Effector memory CD8-positive, alpha-beta T cell (primary cell): ENCODE results near the gene HECTD1.
A peak's percentile ranks its signal among the peaks of the same experiment; 100 is the strongest.
"Not testable (repeated sequence)": the region's sequence is repeated elsewhere in the genome, so short reads cannot be mapped to it uniquely, and the experiment has no call there.

Source experiments
- ATAC-seq: fragments of 150-1000 bp; cut with Tn5 transposase; replicated peaks from 2 replicates; pipeline ENCODE4 v1.10.0; 2021; ENCODE audit warnings: mild to moderate bottlenecking, moderate library complexity
- DNase-seq, 3 experiments: peaks; one replicate each; pipeline ENCODE4 v3.0.0; 2021
- H3K27ac Mint-ChIP-seq, 2 donors: one replicate each; pipeline ENCODE4 v1.8.0; 2022; ENCODE audit warnings: mild to moderate bottlenecking in 2 of 2, mixed read lengths in 2 of 2, moderate library complexity in 2 of 2
- H3K27me3 Mint-ChIP-seq, 2 donors: one replicate each; pipeline ENCODE4 v1.8.0; 2022; ENCODE audit warnings: mixed read lengths in 2 of 2
- H3K36me3 Mint-ChIP-seq: one replicate; pipeline ENCODE4 v1.8.0; 2022; ENCODE audit warnings: mild to moderate bottlenecking, moderate library complexity, mixed read lengths; ENCODE audit not compliant: insufficient read depth
- H3K4me1 Mint-ChIP-seq, 2 donors: one replicate each; pipeline ENCODE4 v1.8.0; 2022; ENCODE audit warnings: low read depth in 2 of 2, mixed read lengths in 2 of 2
- H3K4me3 Mint-ChIP-seq, 2 donors: one replicate each; pipeline ENCODE4 v1.8.0; 2022; ENCODE audit warnings: mild to moderate bottlenecking in 2 of 2, mixed read lengths in 2 of 2, moderate library complexity in 2 of 2
- H3K9me3 Mint-ChIP-seq, 2 donors: one replicate each; pipeline ENCODE4 v1.8.0; 2022; ENCODE audit warnings: mixed read lengths in 2 of 2

The HECTD1 gene

GRCh38 chr14:31080056-31080455, 127.5 kb downstream of the HECTD1 start:
- Mint-ChIP-seq H3K9me3 (peaks cover 0 to 3% of the 10 kb centered on the region in 2 donors), H3K36me3 (peaks cover 11% of the 10 kb centered on the region), H3K4me1 (no peaks in the 10 kb centered on the region), H3K4me3 (no peak overlapping the region), H3K27me3 (no peaks in the 10 kb centered on the region), H3K27ac (no peak overlapping the region)
- DNase-seq, result no peak
- no peak for ATAC-seq

DNA sequence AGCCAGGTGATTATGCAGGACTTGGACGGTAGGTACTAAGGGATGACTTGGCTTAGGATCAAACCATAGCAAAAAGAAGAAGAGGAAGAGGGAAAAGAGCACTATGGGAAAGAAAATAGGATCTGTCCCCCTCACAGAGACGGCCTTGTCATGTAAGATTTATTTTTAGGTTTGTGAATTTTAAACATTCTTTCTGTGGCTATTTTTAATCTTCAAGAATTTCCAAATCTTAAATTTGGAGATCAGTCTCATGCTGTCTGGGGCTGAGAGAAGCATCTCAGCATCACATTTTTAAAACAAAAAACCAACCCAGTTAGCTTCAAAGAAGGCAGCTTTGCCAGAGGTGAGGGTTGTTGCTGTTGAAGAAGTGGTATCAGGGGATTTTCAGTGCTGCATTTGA, 128.8 kb downstream of the HECTD1 start:
- Mint-ChIP-seq H3K36me3 (peaks cover 4% of the 10 kb centered on the region), H3K9me3 (peaks cover 0 to 4% of the 10 kb centered on the region in 2 donors), H3K27ac (peak overlapping the region in 1 of 2 donors; percentile 32), H3K27me3 (no peaks in the 10 kb centered on the region), H3K4me1 (no peaks in the 10 kb centered on the region), H3K4me3 (no peak overlapping the region)
- DNase-seq (no peak), ATAC-seq (no peak)

DNA sequence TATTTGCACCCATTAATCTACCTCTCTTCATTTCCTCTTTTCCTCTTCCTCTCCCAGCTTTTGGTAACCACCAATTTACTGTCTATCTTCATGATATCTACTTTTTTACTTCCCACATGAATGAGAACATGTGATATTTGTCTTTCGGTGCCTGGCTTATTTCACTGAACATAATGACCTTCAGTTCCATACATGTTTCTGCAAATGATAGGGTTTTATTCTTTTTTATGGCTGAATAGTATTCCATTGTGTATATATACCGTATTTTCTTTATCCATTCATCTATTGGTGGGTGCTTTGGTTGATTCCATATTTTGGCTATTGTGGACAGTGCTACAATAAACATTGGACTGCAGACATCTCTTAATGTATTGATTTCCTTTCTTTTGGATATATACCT, 132.4 kb downstream of the HECTD1 start:
- no peak overlapping the region for H3K4me3 Mint-ChIP-seq
- H3K36me3 Mint-ChIP-seq, result no peaks in the 10 kb centered on the region
- no peaks in the 10 kb centered on the region for H3K27me3 Mint-ChIP-seq
- H3K9me3 Mint-ChIP-seq, result peaks cover 0 to 4% of the 10 kb centered on the region in 2 donors
- ATAC-seq (no peak), DNase-seq (no peak)
- no peaks in the 10 kb centered on the region for H3K4me1 Mint-ChIP-seq
- H3K27ac Mint-ChIP-seq, result no peak overlapping the region

GRCh38 chr14:31071151-31071550, 136.4 kb downstream of the HECTD1 start:
- Mint-ChIP-seq H3K9me3 (peaks cover 0 to 4% of the 10 kb centered on the region in 2 donors), H3K27me3 (no peaks in the 10 kb centered on the region), H3K4me1 (no peaks in the 10 kb centered on the region), H3K27ac (no peak overlapping the region), H3K4me3 (no peak overlapping the region), H3K36me3 (peaks cover 3% of the 10 kb centered on the region)
- no peak for DNase-seq
- ATAC-seq, result no peak

- no peaks in the 10 kb centered on the region for H3K4me1 Mint-ChIP-seq
- DNase-seq, result no peak
- no peaks in the 10 kb centered on the region for H3K27me3 Mint-ChIP-seq
- no peak for ATAC-seq
- H3K4me3 Mint-ChIP-seq, result no peak overlapping the region
- peaks cover 3% of the 10 kb centered on the region for H3K36me3 Mint-ChIP-seq
- peak overlapping the region in 1 of 2 donors; percentile 23 for H3K27ac Mint-ChIP-seq
- H3K9me3 Mint-ChIP-seq, result peaks cover 0 to 4% of the 10 kb centered on the region in 2 donors
Observed at GRCh38 chr14:31070431-31070830, 137.2 kb downstream of the HECTD1 start.

DNA sequence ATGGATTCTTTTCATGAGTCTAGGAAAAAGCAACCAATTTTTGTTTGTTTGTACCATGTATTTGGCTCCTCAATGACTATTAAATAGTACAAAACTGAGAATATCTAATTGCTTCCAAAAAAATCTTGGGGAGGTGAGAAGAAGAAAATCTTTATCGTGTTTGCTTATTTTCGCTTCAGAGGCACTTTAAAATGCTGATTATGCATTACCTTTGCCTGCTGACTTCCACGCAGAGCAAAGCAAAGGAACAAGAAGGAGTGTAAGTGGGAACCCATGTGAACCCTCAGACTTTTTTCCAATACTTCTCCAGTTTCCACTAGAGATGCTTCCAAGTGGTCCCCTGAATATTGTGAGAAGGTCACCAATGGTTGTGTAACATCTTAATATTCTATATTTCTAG, 138.2 kb downstream of the HECTD1 start:
- Mint-ChIP-seq H3K36me3 (peaks cover 3% of the 10 kb centered on the region), H3K4me3 (no peak overlapping the region), H3K9me3 (no peaks in the 10 kb centered on the region), H3K27ac (no peak overlapping the region), H3K27me3 (no peaks in the 10 kb centered on the region), H3K4me1 (no peaks in the 10 kb centered on the region)
- DNase-seq (no peak), ATAC-seq (no peak)

DNA sequence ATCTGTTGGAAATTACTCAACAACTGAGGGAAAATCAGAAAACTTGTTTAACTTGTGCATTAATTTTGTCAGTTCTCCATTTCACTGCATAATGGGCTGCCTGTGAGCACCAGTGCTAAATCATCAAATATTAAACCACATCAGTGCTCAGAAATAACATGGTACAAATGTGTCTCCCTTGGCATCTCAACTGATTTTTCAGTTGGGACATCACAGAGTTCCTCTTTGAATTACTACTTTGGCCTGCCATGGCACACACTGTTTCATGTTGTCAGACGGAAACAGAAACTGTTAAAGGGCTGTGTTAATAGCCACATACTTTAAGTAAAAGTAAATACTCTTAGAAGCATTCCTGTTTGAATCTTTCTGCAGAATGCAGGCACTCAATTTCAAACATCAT, 139.4 kb downstream of the HECTD1 start:
- Mint-ChIP-seq H3K9me3 (no peaks in the 10 kb centered on the region), H3K4me3 (no peak overlapping the region), H3K27ac (no peak overlapping the region), H3K4me1 (no peaks in the 10 kb centered on the region), H3K36me3 (peaks cover 3% of the 10 kb centered on the region), H3K27me3 (no peaks in the 10 kb centered on the region)
- ATAC-seq (no peak), DNase-seq (no peak)

DNA sequence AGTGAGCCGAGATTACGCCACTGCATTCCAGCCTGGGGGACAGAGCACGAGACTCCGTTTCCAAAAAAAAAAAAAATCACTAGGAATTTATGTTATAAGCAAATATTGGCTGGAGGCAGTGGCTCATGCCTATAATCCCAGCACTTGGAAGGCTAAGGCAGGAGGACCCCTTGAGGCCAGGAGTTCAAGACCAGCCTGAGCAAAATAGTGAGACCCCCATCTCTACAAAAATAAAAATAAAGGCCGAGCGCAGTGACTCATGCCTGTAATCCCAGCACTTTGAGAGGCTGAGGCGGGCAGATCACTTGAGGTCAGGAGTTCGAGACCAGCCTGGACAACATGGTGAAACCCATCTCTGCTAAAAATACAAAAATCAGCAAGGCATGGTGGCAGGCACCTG, 144.7 kb downstream of the HECTD1 start:
- not testable (repeated sequence) for H3K27ac Mint-ChIP-seq, ATAC-seq, H3K27me3 Mint-ChIP-seq, H3K36me3 Mint-ChIP-seq, H3K9me3 Mint-ChIP-seq, DNase-seq, H3K4me3 Mint-ChIP-seq
- H3K4me1 Mint-ChIP-seq, result peaks cover 4 to 12% of the 10 kb centered on the region in 2 donors

GRCh38 chr14:31060253-31060875, 147.2 kb downstream of the HECTD1 start:
- no peak overlapping the region for H3K4me3 Mint-ChIP-seq
- no peaks in the 10 kb centered on the region for H3K9me3 Mint-ChIP-seq
- no peaks in the 10 kb centered on the region for H3K27me3 Mint-ChIP-seq
- no peak for DNase-seq
- H3K36me3 Mint-ChIP-seq, result no peaks in the 10 kb centered on the region
- ATAC-seq, result no peak
- no peak overlapping the region for H3K27ac Mint-ChIP-seq
- H3K4me1 Mint-ChIP-seq, result peaks cover 4 to 16% of the 10 kb centered on the region in 2 donors

GRCh38 chr14:31059152-31059924, 148.3 kb downstream of the HECTD1 start:
- no peak overlapping the region for H3K4me3 Mint-ChIP-seq
- H3K4me1 Mint-ChIP-seq, result peaks cover 4 to 16% of the 10 kb centered on the region in 2 donors
- DNase-seq (no peak), ATAC-seq (no peak)
- H3K27ac Mint-ChIP-seq, result no peak overlapping the region
- H3K36me3 Mint-ChIP-seq, result no peaks in the 10 kb centered on the region
- no peaks in the 10 kb centered on the region for H3K27me3 Mint-ChIP-seq
- H3K9me3 Mint-ChIP-seq, result no peaks in the 10 kb centered on the region

- Mint-ChIP-seq H3K36me3 (no peaks in the 10 kb centered on the region), H3K27ac (peak overlapping the region; percentile 17 to 20), H3K9me3 (no peaks in the 10 kb centered on the region), H3K4me3 (no peak overlapping the region), H3K27me3 (no peaks in the 10 kb centered on the region), H3K4me1 (peaks cover 4 to 16% of the 10 kb centered on the region in 2 donors)
- ATAC-seq (no peak), DNase-seq (no peak)
Observed at GRCh38 chr14:31057701-31058364, 149.8 kb downstream of the HECTD1 start.

GRCh38 chr14:31057035-31057434, 150.6 kb downstream of the HECTD1 start:
- no peak for ATAC-seq
- no peaks in the 10 kb centered on the region for H3K27me3 Mint-ChIP-seq

DNA sequence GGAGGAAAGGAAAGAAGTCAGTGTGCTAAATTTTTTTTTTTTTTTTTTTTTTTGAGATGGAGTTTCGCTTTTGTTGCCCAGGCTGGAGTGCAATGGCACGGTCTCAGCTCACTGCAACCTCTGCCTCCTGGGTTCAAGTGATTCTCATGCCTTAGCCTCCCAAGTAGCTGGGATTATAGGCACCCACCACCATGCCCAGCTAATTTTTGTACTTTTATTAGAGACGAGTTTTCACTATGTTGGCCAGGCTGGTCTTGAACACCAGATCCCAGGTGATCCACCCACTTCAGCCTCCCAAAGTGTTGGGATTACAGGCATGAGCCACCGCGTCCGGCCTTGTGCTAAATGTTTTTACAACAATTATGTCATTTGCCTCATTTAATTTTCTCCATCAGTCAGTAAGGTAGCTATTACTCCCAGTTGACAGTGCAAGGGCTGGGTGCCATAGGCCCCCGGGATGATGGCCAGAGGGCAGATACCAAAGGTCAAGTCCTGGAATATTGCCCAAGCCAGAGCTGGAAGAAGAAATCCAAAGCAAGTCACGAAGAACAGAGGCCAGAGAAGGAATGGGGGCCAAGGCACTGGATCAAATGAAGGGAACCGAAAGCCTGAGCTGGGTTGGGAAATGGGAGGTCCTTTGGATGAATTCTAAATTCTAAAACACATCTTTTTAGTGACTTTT, 154.5 kb downstream of the HECTD1 start:
- H3K9me3 Mint-ChIP-seq, H3K27me3 Mint-ChIP-seq, H3K36me3 Mint-ChIP-seq, DNase-seq, H3K4me1 Mint-ChIP-seq, H3K4me3 Mint-ChIP-seq, ATAC-seq, H3K27ac Mint-ChIP-seq: not testable (repeated sequence)

More at GRCh38 chr14:31057035-31057434, 150.6 kb downstream of the HECTD1 start:
- no peaks in the 10 kb centered on the region for H3K36me3 Mint-ChIP-seq
- DNase-seq, result no peak
- H3K27ac Mint-ChIP-seq, result no peak overlapping the region
- peaks cover 4 to 16% of the 10 kb centered on the region in 2 donors for H3K4me1 Mint-ChIP-seq
- no peaks in the 10 kb centered on the region for H3K9me3 Mint-ChIP-seq
- no peak overlapping the region for H3K4me3 Mint-ChIP-seq
